22Rv1 (cell line): ENCODE measurements around the gene ZNF93.

Source experiments
- ZFX ChIP-seq: fragments of 450-650 bp; IDR thresholded peaks from 2 replicates; pipeline ENCODE4 v1.6.1; 2017; ENCODE audit warnings: antibody characterized with exemption, borderline replicate concordance
- TF ChIP-seq, protein P1 (sequence below): fragments of 450-650 bp; IDR thresholded peaks from 2 replicates; pipeline ENCODE4 v1.5.1; 2017; ENCODE audit warnings: mild to moderate bottlenecking

DNA sequence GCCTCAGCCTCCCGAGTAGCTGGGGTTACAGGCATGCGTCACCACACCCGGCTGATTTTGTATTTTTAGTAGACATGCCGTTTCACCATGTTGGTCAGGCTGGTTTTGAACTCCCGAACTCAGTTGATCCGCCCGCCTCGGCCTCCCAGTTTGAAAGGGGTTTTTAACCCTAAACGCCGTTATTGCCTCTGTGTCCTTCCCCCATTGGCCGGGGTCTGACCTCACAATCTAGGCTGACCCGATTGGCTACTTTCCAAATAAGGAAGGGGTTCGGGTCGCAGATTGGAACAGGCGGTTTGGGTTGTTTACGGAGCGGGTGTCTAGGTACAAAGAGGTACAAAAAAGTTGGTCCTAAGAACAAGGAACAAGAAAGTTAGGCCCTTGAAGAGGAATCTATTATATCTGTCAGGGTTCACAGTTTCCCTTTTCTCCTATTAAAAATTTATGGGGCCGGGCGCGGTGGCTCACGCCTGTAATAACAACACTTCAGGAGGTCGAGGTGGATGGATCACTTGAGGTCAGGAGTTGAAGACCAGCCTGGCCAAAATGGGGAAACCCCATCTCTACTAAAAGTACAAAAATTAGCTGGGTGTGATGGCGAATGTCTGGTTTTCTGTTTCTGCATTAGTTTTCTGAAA lies 34.0 kb upstream of the ZNF93 start:
- TF ChIP-seq, protein P1, sequence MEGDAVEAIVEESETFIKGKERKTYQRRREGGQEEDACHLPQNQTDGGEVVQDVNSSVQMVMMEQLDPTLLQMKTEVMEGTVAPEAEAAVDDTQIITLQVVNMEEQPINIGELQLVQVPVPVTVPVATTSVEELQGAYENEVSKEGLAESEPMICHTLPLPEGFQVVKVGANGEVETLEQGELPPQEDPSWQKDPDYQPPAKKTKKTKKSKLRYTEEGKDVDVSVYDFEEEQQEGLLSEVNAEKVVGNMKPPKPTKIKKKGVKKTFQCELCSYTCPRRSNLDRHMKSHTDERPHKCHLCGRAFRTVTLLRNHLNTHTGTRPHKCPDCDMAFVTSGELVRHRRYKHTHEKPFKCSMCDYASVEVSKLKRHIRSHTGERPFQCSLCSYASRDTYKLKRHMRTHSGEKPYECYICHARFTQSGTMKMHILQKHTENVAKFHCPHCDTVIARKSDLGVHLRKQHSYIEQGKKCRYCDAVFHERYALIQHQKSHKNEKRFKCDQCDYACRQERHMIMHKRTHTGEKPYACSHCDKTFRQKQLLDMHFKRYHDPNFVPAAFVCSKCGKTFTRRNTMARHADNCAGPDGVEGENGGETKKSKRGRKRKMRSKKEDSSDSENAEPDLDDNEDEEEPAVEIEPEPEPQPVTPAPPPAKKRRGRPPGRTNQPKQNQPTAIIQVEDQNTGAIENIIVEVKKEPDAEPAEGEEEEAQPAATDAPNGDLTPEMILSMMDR = no peak
- TF ChIP-seq ZFX = no peak
